ENCODE measurements around the gene CLCN6. TPM values are rescaled to one million over a fixed set of nuclear protein-coding genes. Genes with fewer than 3 reads are reported as not detected.
A peak's percentile ranks its signal among the peaks of the same experiment; 100 is the strongest.

Gene CLCN6
- total RNA-seq, 4 donors from 2014 or later, result 14.0 to 184 (median 30.7) TPM

DNA sequence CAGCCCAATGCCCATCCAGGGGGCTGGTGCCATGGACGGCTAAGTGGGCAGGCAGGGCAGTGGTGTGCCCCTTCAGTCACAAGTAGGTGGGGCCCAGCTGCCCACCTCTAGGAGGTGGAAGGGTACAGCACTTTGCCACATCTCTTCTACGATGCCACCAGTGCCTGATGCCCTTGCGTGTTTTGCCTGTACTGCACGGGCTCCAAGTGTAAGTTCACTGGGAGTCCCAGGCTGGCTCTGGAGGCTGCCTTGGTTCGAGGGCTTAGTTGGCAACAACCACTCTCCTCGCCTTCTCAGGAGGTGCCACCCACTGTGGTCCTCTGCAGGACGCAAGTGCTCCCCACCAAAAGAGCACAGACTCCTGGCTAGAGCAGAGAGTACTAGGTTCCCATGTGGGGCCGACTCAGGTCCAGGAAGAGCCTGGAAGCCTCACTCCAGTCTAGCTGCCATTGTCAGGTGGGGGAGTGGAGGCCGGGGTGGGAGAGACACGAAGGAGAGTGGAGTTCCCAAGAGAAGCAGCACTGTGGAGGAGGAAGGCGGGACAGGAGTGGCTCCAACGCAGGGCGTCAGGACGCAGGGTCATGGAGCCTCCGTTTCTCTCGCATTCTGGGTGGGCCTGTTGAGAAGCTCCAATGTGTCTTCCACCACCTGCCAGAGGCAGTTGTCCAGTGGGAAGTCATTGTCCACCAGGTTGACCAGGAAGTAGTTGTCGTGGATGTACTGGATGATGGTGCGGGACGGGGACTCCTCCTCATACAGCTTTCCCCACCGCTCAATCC, 15.7 kb upstream of the CLCN6 start:
- TF ChIP-seq, protein P1, sequence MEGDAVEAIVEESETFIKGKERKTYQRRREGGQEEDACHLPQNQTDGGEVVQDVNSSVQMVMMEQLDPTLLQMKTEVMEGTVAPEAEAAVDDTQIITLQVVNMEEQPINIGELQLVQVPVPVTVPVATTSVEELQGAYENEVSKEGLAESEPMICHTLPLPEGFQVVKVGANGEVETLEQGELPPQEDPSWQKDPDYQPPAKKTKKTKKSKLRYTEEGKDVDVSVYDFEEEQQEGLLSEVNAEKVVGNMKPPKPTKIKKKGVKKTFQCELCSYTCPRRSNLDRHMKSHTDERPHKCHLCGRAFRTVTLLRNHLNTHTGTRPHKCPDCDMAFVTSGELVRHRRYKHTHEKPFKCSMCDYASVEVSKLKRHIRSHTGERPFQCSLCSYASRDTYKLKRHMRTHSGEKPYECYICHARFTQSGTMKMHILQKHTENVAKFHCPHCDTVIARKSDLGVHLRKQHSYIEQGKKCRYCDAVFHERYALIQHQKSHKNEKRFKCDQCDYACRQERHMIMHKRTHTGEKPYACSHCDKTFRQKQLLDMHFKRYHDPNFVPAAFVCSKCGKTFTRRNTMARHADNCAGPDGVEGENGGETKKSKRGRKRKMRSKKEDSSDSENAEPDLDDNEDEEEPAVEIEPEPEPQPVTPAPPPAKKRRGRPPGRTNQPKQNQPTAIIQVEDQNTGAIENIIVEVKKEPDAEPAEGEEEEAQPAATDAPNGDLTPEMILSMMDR (IDR thresholded peaks at IDR 0.05), result no peak
- TF ChIP-seq EP300 (IDR thresholded peaks at IDR 0.05; ENCODE audit: low read depth), result no peak
- TF ChIP-seq POLR2AphosphoS5 (IDR thresholded peaks at IDR 0.05), result no peak
- no peak for TF ChIP-seq POLR2A (IDR thresholded peaks at IDR 0.05)
- WGBS, 2 donors (ENCODE audit: low coverage in 1 of 2), result 86% methylated on average over 20 of the region's 20 CpGs; no CpG with 5 or more reads in 1 of the 2 donors
- in situ Hi-C loops (cut with MboI; ENCODE audit: low pct_ligation_motif_present in 1 of 4, low pct_unique_long_range_greater_than_20kb in 1 of 4, low sequenced_read_pairs in 3 of 4) (no loop called here), intact Hi-C loops (cut with DNase I; ENCODE audit: low total_unique reads) (no loop called here)
- Histone ChIP-seq H3K9me3 (no peaks in the 10 kb centered on the region), H3K27ac (peak overlapping the region; percentile 82 to 92 (median 84)), H3K4me1 (peaks cover 41 to 59% (median 48%) of the 10 kb centered on the region in 4 donors), H3K36me3 (peaks cover 0 to 12% (median 2%) of the 10 kb centered on the region in 4 donors), H3K27me3 (no peaks in the 10 kb centered on the region), H3K4me3 (no peak overlapping the region)
- DNase-seq, result no peak

DNA sequence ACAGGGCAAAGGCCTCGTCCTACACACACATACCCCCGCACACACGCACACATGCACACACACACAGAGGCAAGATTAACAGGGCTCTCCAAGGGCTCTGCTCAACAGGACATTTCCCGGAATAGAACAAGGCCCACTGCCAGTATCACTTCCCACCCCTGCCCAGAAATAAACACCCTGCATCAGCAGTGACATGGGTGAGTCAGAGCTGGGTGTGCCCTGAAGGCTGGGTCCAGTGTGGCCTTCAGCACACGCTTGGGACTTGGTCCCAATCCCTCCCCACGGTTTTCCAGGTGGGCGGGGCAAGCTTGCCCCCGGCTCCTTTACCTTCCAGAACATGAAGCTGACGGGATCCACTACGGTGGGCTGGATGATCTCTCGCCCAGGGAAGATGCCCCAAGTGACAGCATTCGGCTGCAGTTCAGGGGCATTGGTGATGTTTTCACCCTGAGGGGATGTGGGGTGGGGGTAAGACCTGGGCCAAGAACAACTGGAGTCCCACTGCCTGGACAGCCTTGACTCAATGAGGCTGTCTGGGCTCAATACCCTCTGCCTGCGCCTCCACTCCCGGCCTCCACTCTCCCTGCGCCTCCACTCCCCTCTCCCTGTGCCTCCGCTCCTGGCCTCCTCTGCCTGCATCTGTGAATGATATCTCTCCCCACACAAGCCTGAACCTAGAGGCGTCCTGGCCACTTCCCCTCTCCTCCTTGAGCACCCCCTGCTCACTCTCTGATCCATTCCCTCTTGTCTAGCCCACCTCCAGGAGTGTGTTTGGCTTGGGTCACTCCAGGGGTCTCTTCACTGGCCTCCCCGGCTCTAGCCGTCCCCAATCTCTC, 14.9 kb upstream of the CLCN6 start:
- 70 to 87% methylated on average over 4 to 19 of the region's 19 CpGs for WGBS, 2 donors (ENCODE audit: low coverage in 1 of 2)
- H3K9me3 ChIP-seq, result no peaks in the 10 kb centered on the region
- no peak overlapping the region for H3K4me3 ChIP-seq
- in situ Hi-C loops (cut with MboI; ENCODE audit: low pct_ligation_motif_present in 1 of 4, low pct_unique_long_range_greater_than_20kb in 1 of 4, low sequenced_read_pairs in 3 of 4) (no loop called here), intact Hi-C loops (cut with DNase I; ENCODE audit: low total_unique reads) (no loop called here)
- H3K27ac ChIP-seq, result peak overlapping the region; percentile 82 to 92 (median 84)
- TF ChIP-seq, protein P1 (IDR thresholded peaks at IDR 0.05), result no peak
- TF ChIP-seq EP300 (IDR thresholded peaks at IDR 0.05; ENCODE audit: low read depth) (peak; percentile 96), POLR2A (IDR thresholded peaks at IDR 0.05) (peak; percentile 37), POLR2AphosphoS5 (IDR thresholded peaks at IDR 0.05) (peak; percentile 90 to 92 (median 91))
- H3K4me1 ChIP-seq, result peaks cover 39 to 52% (median 46%) of the 10 kb centered on the region in 4 donors
- peak; percentile 85 for DNase-seq
- H3K27me3 ChIP-seq, result no peaks in the 10 kb centered on the region
- H3K36me3 ChIP-seq, result peaks cover 0 to 18% (median 5%) of the 10 kb centered on the region in 4 donors

DNA sequence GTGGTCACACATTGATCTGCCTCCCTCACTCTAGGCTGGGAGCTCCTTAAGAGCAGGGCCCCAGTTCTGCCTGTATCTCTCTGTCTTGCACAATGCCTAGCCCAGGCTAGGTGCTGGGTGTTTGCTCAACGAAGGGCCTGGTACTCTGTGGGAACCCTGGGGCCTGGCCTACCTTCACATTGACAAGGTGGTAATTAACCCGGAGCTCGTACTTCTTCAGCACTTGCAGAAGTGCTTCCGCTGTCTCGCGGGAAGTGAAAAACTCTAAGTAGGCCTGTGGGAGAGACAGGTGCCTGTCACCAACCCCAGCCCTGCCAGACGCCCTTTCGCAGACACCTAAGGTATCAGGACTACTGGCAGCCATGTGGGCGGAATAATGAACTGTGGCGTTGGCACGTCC, 13.9 kb upstream of the CLCN6 start:
- intact Hi-C loops (cut with DNase I; ENCODE audit: low total_unique reads) (no loop called here), in situ Hi-C loops (cut with MboI; ENCODE audit: low pct_ligation_motif_present in 1 of 4, low pct_unique_long_range_greater_than_20kb in 1 of 4, low sequenced_read_pairs in 3 of 4) (no loop called here)
- peaks cover 0 to 19% (median 7%) of the 10 kb centered on the region in 4 donors for H3K36me3 ChIP-seq
- H3K4me1 ChIP-seq, result peaks cover 36 to 46% (median 41%) of the 10 kb centered on the region in 4 donors
- TF ChIP-seq POLR2AphosphoS5 (IDR thresholded peaks at IDR 0.05), result no peak
- TF ChIP-seq EP300 (IDR thresholded peaks at IDR 0.05; ENCODE audit: low read depth), result no peak
- TF ChIP-seq POLR2A (IDR thresholded peaks at IDR 0.05), result no peak
- TF ChIP-seq, protein P1 (IDR thresholded peaks at IDR 0.05), result no peak
- WGBS, 2 donors (ENCODE audit: low coverage in 1 of 2), result 87% methylated on average over 11 of the region's 11 CpGs; no CpG with 5 or more reads in 1 of the 2 donors
- no peaks in the 10 kb centered on the region for H3K9me3 ChIP-seq
- no peak overlapping the region for H3K4me3 ChIP-seq
- no peaks in the 10 kb centered on the region for H3K27me3 ChIP-seq
- H3K27ac ChIP-seq, result peak overlapping the region; percentile 82 to 92 (median 84)
- no peak for DNase-seq

DNA sequence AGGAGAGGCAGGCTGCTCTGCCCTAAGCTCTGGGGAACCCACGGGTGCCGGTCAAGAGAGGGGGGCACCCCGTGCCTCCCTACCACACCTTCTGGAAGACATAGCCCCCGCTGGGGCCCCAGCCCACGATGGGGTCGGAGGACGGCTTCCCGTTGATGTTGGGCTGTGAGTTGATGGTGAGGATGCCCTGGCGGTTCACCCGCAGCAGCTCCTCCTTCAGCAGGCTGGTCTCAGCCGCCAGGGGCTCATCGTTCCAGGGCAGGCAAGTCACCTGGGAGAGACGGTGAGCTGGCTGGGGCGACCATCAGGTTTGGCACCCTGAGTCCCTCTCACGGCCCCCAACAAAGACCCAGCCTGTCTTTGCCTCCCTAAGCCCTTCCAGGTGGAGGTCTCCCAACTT, 12.2 kb upstream of the CLCN6 start:
- in situ Hi-C loops (cut with MboI; ENCODE audit: low pct_ligation_motif_present in 1 of 4, low pct_unique_long_range_greater_than_20kb in 1 of 4, low sequenced_read_pairs in 3 of 4), result no loop called here
- TF ChIP-seq POLR2AphosphoS5 (IDR thresholded peaks at IDR 0.05) (no peak), POLR2A (IDR thresholded peaks at IDR 0.05) (no peak), EP300 (IDR thresholded peaks at IDR 0.05; ENCODE audit: low read depth) (no peak)
- TF ChIP-seq, protein P1 (IDR thresholded peaks at IDR 0.05), result no peak
- no peak for DNase-seq
- H3K4me1 ChIP-seq, result peaks cover 18 to 28% (median 24%) of the 10 kb centered on the region in 4 donors
- no peaks in the 10 kb centered on the region for H3K27me3 ChIP-seq
- H3K27ac ChIP-seq, result no peak overlapping the region
- intact Hi-C loops (cut with DNase I; ENCODE audit: low total_unique reads), result no loop called here
- no peak overlapping the region for H3K4me3 ChIP-seq
- H3K9me3 ChIP-seq, result no peaks in the 10 kb centered on the region
- H3K36me3 ChIP-seq, result peaks cover 0 to 19% (median 7%) of the 10 kb centered on the region in 4 donors
- 95% methylated on average over 15 of the region's 15 CpGs; no CpG with 5 or more reads in 1 of the 2 donors for WGBS, 2 donors (ENCODE audit: low coverage in 1 of 2)
